H1 (cell line): Measurements from ENCODE around the gene SYNDIG1. TPM values are rescaled to one million over a fixed set of nuclear protein-coding genes. Genes with fewer than 3 reads are reported as not detected.

ENCODE experiments used
- CTCF ChIA-PET: fragments of 300-600 bp; sonication (Branson Sonifier 250); formaldehyde crosslinking; loops from one replicate; lab custom pipeline; 2021; ENCODE audit not compliant: partially characterized antibody; lab: Charles Lee
- POLR2A ChIA-PET: fragments of 300-600 bp; sonication (Branson Sonifier 250); formaldehyde crosslinking; loops from one replicate; lab custom pipeline; 2021; ENCODE audit warnings: inconsistent platforms; ENCODE audit not compliant: partially characterized antibody; lab: Charles Lee
- DNase-seq, 2 experiments: peaks; one replicate each; pipeline versions ENCODE4 v3.0.0 to v3.0.0-alpha.2; 2010 to 2022; ENCODE audit warnings: low spot score in 2 of 2, low read depth in 1 of 2, mixed read lengths in 1 of 2
- FAIRE-seq: peaks from 2 replicates; lab custom pipeline; 2011; peaks lifted over from hg19 to GRCh38; lab: Jason Lieb, UNC
- H2AFZ ChIP-seq: 2 replicates; pipeline ENCODE4 v1.8.1; 2012; ENCODE audit warnings: low read length, inconsistent platforms
- H2AK5ac ChIP-seq: 2 replicates; pipeline ENCODE4 v1.6.1; 2013; ENCODE audit warnings: low read depth, low read length
- H2BK120ac ChIP-seq: replicated peaks from 2 replicates; pipeline ENCODE3; 2013; ENCODE audit warnings: low read depth, low read length, inconsistent platforms
- H2BK12ac ChIP-seq: 2 replicates; pipeline ENCODE4 v1.6.1; 2013; ENCODE audit warnings: low read depth, low read length
- H2BK15ac ChIP-seq: 2 replicates; pipeline ENCODE4 v1.6.1; 2013; ENCODE audit warnings: low read length
- H2BK20ac ChIP-seq: 2 replicates; pipeline ENCODE4 v1.6.1; 2013; ENCODE audit warnings: low read length
- H2BK5ac ChIP-seq: 2 replicates; pipeline ENCODE4 v1.6.1; 2013; ENCODE audit warnings: low read depth, low read length
- H3K14ac ChIP-seq: 2 replicates; pipeline ENCODE4 v1.6.1; 2013; ENCODE audit warnings: inconsistent platforms; ENCODE audit not compliant: insufficient read length
- H3K18ac ChIP-seq: 2 replicates; pipeline ENCODE4 v1.6.1; 2013; ENCODE audit warnings: low read length; ENCODE audit errors: extremely low read depth
- H3K23ac ChIP-seq: 2 replicates; pipeline ENCODE4 v1.6.1; 2013; ENCODE audit warnings: inconsistent platforms; ENCODE audit not compliant: insufficient read length
- H3K23me2 ChIP-seq: 2 replicates; pipeline ENCODE4 v1.6.1; 2013; ENCODE audit warnings: low read depth, low read length
- H3K27ac ChIP-seq: 2 replicates; pipeline ENCODE4 v1.6.1; 2011; ENCODE audit warnings: low read depth, low read length, inconsistent platforms
- H3K27me3 ChIP-seq, 4 experiments: replicated peaks in 1 of 4; 1 replicate in 1 of 4; 2 replicates in 3 of 4; pipeline versions ENCODE4 v1.6.1 to v1.8.1; 2011 to 2013; ENCODE audit warnings: low read length in 3 of 4, mild to moderate bottlenecking in 3 of 4, inconsistent platforms in 2 of 4, mixed read lengths in 2 of 4, moderate library complexity in 1 of 4; ENCODE audit not compliant: control insufficient read depth in 3 of 4, insufficient read depth in 3 of 4; ENCODE audit errors: extremely low read depth in 1 of 4
- H3K36me3 ChIP-seq, 4 experiments: 2 replicates each; pipeline versions ENCODE4 v1.6.1 to v1.8.1; 2011 to 2013; ENCODE audit warnings: mild to moderate bottlenecking in 4 of 4, low read length in 3 of 4, moderate library complexity in 2 of 4, control low read depth in 1 of 4, inconsistent platforms in 1 of 4; ENCODE audit not compliant: insufficient read depth in 4 of 4, control insufficient read depth in 2 of 4
- H3K4ac ChIP-seq: replicated peaks from 2 replicates; pipeline ENCODE3; 2013; ENCODE audit warnings: low read length, low read depth, mixed read lengths, inconsistent platforms; ENCODE audit not compliant: insufficient read length
- H3K4me1 ChIP-seq, 4 experiments: replicated peaks in 1 of 4; 1 replicate in 1 of 4; 2 replicates in 3 of 4; pipeline versions ENCODE4 v1.6.1 to v1.8.1; 2011 to 2013; ENCODE audit warnings: low read length in 3 of 4, inconsistent platforms in 2 of 4, mixed read lengths in 1 of 4; ENCODE audit not compliant: insufficient read depth in 4 of 4, control insufficient read depth in 3 of 4
- H3K4me2 ChIP-seq, 2 experiments: 2 replicates each; pipeline versions ENCODE4 v1.6.1 to v1.8.1; 2011 to 2013; ENCODE audit warnings: low read depth in 2 of 2, low read length in 2 of 2, control low read depth in 1 of 2, inconsistent platforms in 1 of 2, mild to moderate bottlenecking in 1 of 2; ENCODE audit not compliant: insufficient read depth in 1 of 2
- H3K4me3 ChIP-seq, 4 experiments: fragments of 200-600, 300-600 bp in 1 of 4; sonication (generic), shearing (Covaris generic), sonication (Bioruptor Twin) in 1 of 4; 2 replicates each; pipeline versions ENCODE4 v1.5.1 to v1.8.1; 2011 to 2016; ENCODE audit warnings: low read length in 4 of 4, low read depth in 3 of 4, control low read depth in 2 of 4, inconsistent platforms in 2 of 4, mild to moderate bottlenecking in 2 of 4, mixed read lengths in 1 of 4, moderate library complexity in 1 of 4; ENCODE audit not compliant: insufficient read depth in 2 of 4; ENCODE audit errors: extremely low read depth in 1 of 4
- H3K56ac ChIP-seq: replicated peaks from 2 replicates; pipeline ENCODE3; 2013; ENCODE audit warnings: low read depth, mild to moderate bottlenecking, mixed read lengths, low read length, inconsistent platforms; ENCODE audit not compliant: insufficient read length
- H3K79me1 ChIP-seq: 2 replicates; pipeline ENCODE4 v1.6.1; 2013; ENCODE audit warnings: low read depth, low read length, control low read depth
- H3K79me2 ChIP-seq, 2 experiments: 2 replicates each; pipeline versions ENCODE4 v1.6.1 to v1.8.1; 2012 to 2013; ENCODE audit warnings: low read length in 2 of 2, mild to moderate bottlenecking in 2 of 2, inconsistent platforms in 1 of 2; ENCODE audit not compliant: insufficient read depth in 2 of 2, control insufficient read depth in 1 of 2
- H3K9ac ChIP-seq, 4 experiments: replicated peaks in 1 of 4; 1 replicate in 1 of 4; 2 replicates in 3 of 4; pipeline versions ENCODE4 v1.6.1 to v1.8.1; 2011 to 2013; ENCODE audit warnings: low read depth in 3 of 4, low read length in 3 of 4, control low read depth in 2 of 4, mild to moderate bottlenecking in 2 of 4, moderate library complexity in 2 of 4, inconsistent platforms in 1 of 4; ENCODE audit errors: extremely low read depth in 1 of 4
- H3K9me3 ChIP-seq, 2 experiments: 2 replicates each; pipeline versions ENCODE4 v1.6.1 to v1.8.1; 2012 to 2013; ENCODE audit warnings: mild to moderate bottlenecking in 2 of 2, moderate library complexity in 2 of 2, control low read depth in 1 of 2, inconsistent platforms in 1 of 2, low read depth in 1 of 2, low read length in 1 of 2, mixed read lengths in 1 of 2; ENCODE audit not compliant: insufficient read depth in 2 of 2
- H4K20me1 ChIP-seq, 2 experiments: replicated peaks in 1 of 2; 2 replicates each; pipeline versions ENCODE3 to v1.8.1; 2011 to 2013; ENCODE audit warnings: inconsistent platforms in 2 of 2, low read length in 2 of 2, mild to moderate bottlenecking in 1 of 2; ENCODE audit not compliant: insufficient read depth in 2 of 2, control insufficient read depth in 1 of 2
- H4K5ac ChIP-seq: 2 replicates; pipeline ENCODE4 v1.6.1; 2013; ENCODE audit warnings: low read length, low read depth, mixed read lengths, inconsistent platforms; ENCODE audit not compliant: insufficient read length
- H4K8ac ChIP-seq: 2 replicates; pipeline ENCODE4 v1.8.0; 2013; ENCODE audit warnings: mild to moderate bottlenecking, moderate library complexity, low read length, inconsistent platforms; ENCODE audit not compliant: insufficient read depth; ENCODE audit errors: extremely low read depth
- H4K91ac ChIP-seq: replicated peaks from 2 replicates; pipeline ENCODE3; 2013; ENCODE audit warnings: low read length, mixed read lengths, inconsistent platforms; ENCODE audit not compliant: insufficient read length
- CEBPB ChIP-seq: IDR thresholded peaks from 2 replicates; pipeline ENCODE4 v1.6.1; 2012; ENCODE audit warnings: low read depth, low read length
- CHD2 ChIP-seq: IDR thresholded peaks from 2 replicates; pipeline ENCODE4 v1.6.1; 2012; ENCODE audit warnings: low read length, improper control_type of control experiment
- CREB1 ChIP-seq: IDR thresholded peaks from 2 replicates; pipeline ENCODE4 v1.6.1; 2012; ENCODE audit warnings: inconsistent platforms
- GTF2F1 ChIP-seq: IDR thresholded peaks from 2 replicates; pipeline ENCODE4 v1.6.1; 2012; ENCODE audit warnings: low read depth, low read length, improper control_type of control experiment, borderline replicate concordance
- HDAC6 ChIP-seq: IDR thresholded peaks from one replicate; pipeline ENCODE4 v1.7.1; 2012; ENCODE audit warnings: low read depth, mild to moderate bottlenecking, inconsistent platforms, low read length, moderate library complexity
- NRF1 ChIP-seq: IDR thresholded peaks from 2 replicates; pipeline ENCODE4 v1.6.1; 2011; ENCODE audit warnings: mild to moderate bottlenecking, low read depth, low read length, improper control_type of control experiment
- POLR2AphosphoS5 ChIP-seq: IDR thresholded peaks from 2 replicates; pipeline ENCODE4 v1.6.1; 2011; ENCODE audit warnings: low read depth, low read length
- RBBP5 ChIP-seq: IDR thresholded peaks from 2 replicates; pipeline ENCODE4 v1.7.1; 2012; ENCODE audit warnings: low read depth, mild to moderate bottlenecking, inconsistent platforms, low read length, moderate library complexity, borderline replicate concordance
- RFX5 ChIP-seq: IDR thresholded peaks from 2 replicates; pipeline ENCODE4 v1.6.1; 2011; ENCODE audit warnings: low read depth, low read length, improper control_type of control experiment, borderline replicate concordance
- SIX5 ChIP-seq: IDR thresholded peaks from 2 replicates; pipeline ENCODE4 v1.6.1; 2011; ENCODE audit warnings: mild to moderate bottlenecking, low read depth, low read length
- TAF1 ChIP-seq: IDR thresholded peaks from 2 replicates; pipeline ENCODE4 v1.6.1; 2011; ENCODE audit warnings: mild to moderate bottlenecking, low read depth, low read length
- WGBS, 2 experiments: shearing (Covaris generic) in 1 of 2; methylation state at CpG; one replicate each; pipeline versions ENCODE4 v1.1.6 to v1.1.7; 2013 to 2015; ENCODE audit warnings: low lambda C conversion rate in 2 of 2, mixed read lengths in 2 of 2, inconsistent platforms in 1 of 2, low coverage in 1 of 2, missing lambda C conversion rate in 1 of 2; ENCODE audit not compliant: insufficient replicate concordance in 2 of 2, insufficient coverage in 1 of 2, insufficient read length in 1 of 2; ENCODE audit errors: extremely low coverage in 1 of 2, missing lambda C conversion rate in 1 of 2; 5-methylcytosine and 5-hydroxymethylcytosine counted together
- polyA plus RNA-seq, 7 experiments: library from polyadenylated mRNA; depleted of rRNA in 3 of 7; stranded (reverse) in 5 of 7; unstranded in 2 of 7; fragments of >200 nt in 5 of 7; fragments of 200-250 nt in 2 of 7; gene quantifications; 1 replicate in 5 of 7; 2 replicates in 1 of 7; 4 replicates in 1 of 7; pipeline versions ENCODE4 v1.2.1 to v1.2.3, GENCODE V29; 2011 to 2013; ENCODE audit warnings: missing spikeins in 2 of 7, mixed read lengths in 2 of 7
- total RNA-seq: library from RNA; stranded (reverse); fragmentation: NEBNext Ultra II Directional; extraction: Animal tissue kit (Norgen Biotek cat#: 25700); gene quantifications from 2 replicates; pipeline ENCODE4 v1.2.1, GENCODE V29; 2021
- TF ChIP-seq, protein P1 (sequence below): IDR thresholded peaks from 2 replicates; pipeline ENCODE4 v1.6.1; 2012; ENCODE audit warnings: inconsistent platforms

Gene SYNDIG1
- total and polyA plus RNA-seq, 2 of the 8 experiments (the other 6 are each of a cell fraction or from before 2014, with no cell fraction given) = 6.5 to 7.8 TPM

DNA sequence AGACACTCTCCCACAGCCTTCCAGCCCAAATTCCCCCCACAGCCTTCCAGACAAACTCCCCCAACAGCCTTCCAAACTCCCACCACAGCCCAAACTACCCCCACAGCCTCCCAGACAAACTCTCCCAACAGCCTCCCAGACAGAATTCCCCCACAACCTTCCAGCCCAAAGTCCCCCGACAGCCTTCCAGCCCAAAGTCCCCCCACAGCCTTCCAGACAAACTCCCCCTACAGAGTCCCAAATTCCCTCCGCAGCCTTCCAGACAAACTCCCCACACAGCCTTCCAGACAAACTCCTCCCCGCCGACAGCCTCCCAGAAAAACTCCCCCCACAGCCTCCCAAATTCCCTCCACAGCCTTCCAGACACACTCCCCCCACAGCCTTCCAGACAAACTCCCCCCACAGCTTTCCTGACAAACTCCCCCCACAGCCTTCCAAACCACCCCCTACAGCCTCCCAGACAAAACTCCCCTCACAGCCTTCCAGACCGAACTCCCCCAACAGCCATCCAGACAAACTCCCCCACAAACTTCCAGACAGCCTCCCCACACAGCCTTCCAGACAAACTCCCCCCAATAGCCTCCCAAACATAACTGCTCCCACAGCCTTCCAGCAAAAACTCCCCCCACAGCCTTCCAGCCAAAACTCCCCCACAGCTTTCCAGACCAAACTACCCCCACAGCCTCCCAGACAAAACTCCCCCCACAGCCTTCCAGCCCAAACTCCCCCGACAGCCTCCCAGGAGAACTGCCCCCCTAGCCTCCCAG is 38.0 kb upstream of the SYNDIG1 start:
- Histone ChIP-seq H3K9me3 (no peaks in the 10 kb centered on the region), H3K27ac (no peak overlapping the region), H2BK5ac (no peak overlapping the region), H2AFZ (no peak overlapping the region), H2BK15ac (no peak overlapping the region), H3K23ac (no peak overlapping the region), H3K18ac (no peak overlapping the region; the same call in 1 of the 2 replicates), H2AK5ac (no peak overlapping the region), H3K79me2 (no peaks in the 10 kb centered on the region), H3K4me2 (no peak overlapping the region), H2BK12ac (no peak overlapping the region), H4K8ac (peak overlapping the region; percentile 48; the same call in 1 of the 2 replicates), H3K36me3 (no peaks in the 10 kb centered on the region), H3K4me1 (no peaks in the 10 kb centered on the region; a peak in 1 of 7 replicates), H3K56ac (no peak overlapping the region), H4K20me1 (no peaks in the 10 kb centered on the region), H3K4ac (no peak overlapping the region), H3K79me1 (no peaks in the 10 kb centered on the region), H4K91ac (no peak overlapping the region), H2BK120ac (no peak overlapping the region), H3K23me2 (peaks cover 10% of the 10 kb centered on the region; the same call in 1 of the 2 replicates), H3K14ac (no peak overlapping the region), H2BK20ac (no peak overlapping the region), H3K9ac (no peak overlapping the region), H4K5ac (no peak overlapping the region), H3K4me3 (no peak overlapping the region), H3K27me3 (no peaks in the 10 kb centered on the region)
- FAIRE-seq = no peak
- 96% methylated on average over 5 of the region's 6 CpGs; no CpG with 5 or more reads in 1 of the 2 experiments for WGBS, 2 experiments
- DNase-seq = no peak
- no peak for TF ChIP-seq HDAC6
- TF ChIP-seq, protein P1, sequence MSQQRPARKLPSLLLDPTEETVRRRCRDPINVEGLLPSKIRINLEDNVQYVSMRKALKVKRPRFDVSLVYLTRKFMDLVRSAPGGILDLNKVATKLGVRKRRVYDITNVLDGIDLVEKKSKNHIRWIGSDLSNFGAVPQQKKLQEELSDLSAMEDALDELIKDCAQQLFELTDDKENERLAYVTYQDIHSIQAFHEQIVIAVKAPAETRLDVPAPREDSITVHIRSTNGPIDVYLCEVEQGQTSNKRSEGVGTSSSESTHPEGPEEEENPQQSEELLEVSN = no peak
- no peak for TF ChIP-seq TAF1
- TF ChIP-seq CREB1 = no peak
- TF ChIP-seq CEBPB = no peak
- no peak for TF ChIP-seq CHD2
- TF ChIP-seq RFX5 = no peak
- no peak for TF ChIP-seq SIX5
- TF ChIP-seq GTF2F1 = no peak
- no peak for TF ChIP-seq NRF1
- TF ChIP-seq POLR2AphosphoS5 = no peak
- TF ChIP-seq RBBP5 = no peak
- ChIA-PET POLR2A (interaction anchor here (0.6 kb wide), 1 partner anchor 42 kb away, joined by 3 read pairs; no protein-coding TSS in a partner anchor), CTCF (interaction anchor here (0.6 to 2.0 kb wide), 5 partner anchors 11 to 946 kb away, joined by 3 to 8 read pairs (median 4); no protein-coding TSS in a partner anchor)
